ENCODE measurements around the gene SYT2.
"Not testable (repeated sequence)": the region's sequence is repeated elsewhere in the genome, so short reads cannot be mapped to it uniquely, and the experiment has no call there.

SYT2 gene

GRCh38 chr1:202590975-202591411 is 119.3 kb downstream of the SYT2 start:
- DNase-seq (ENCODE audit: low spot score): no peak

GRCh38 chr1:202590126-202590525 is 120.1 kb downstream of the SYT2 start:
- no peak for DNase-seq (ENCODE audit: low spot score)

GRCh38 chr1:202589190-202589930 is 120.9 kb downstream of the SYT2 start:
- no peak for DNase-seq (ENCODE audit: low spot score)

- DNase-seq (ENCODE audit: low spot score): no peak
Measured at GRCh38 chr1:202588503-202589189, 121.6 kb downstream of the SYT2 start.

GRCh38 chr1:202587859-202588485 is 122.3 kb downstream of the SYT2 start:
- no peak for DNase-seq (ENCODE audit: low spot score)

- DNase-seq (ENCODE audit: low spot score): no peak
Measured at GRCh38 chr1:202586871-202587270, 123.4 kb downstream of the SYT2 start.

GRCh38 chr1:202586018-202586821 is 124.0 kb downstream of the SYT2 start:
- peak; percentile 64 for DNase-seq (ENCODE audit: low spot score)

- no peak for DNase-seq (ENCODE audit: low spot score)
Measured at GRCh38 chr1:202585590-202585933, 124.7 kb downstream of the SYT2 start.

GRCh38 chr1:202584707-202585589 is 125.3 kb downstream of the SYT2 start:
- no peak for DNase-seq (ENCODE audit: low spot score)

- not testable (repeated sequence) for DNase-seq (ENCODE audit: low spot score)
Measured at GRCh38 chr1:202582350-202582749, 127.9 kb downstream of the SYT2 start.

- DNase-seq (ENCODE audit: low spot score): no peak
Measured at GRCh38 chr1:202580619-202581018, 129.6 kb downstream of the SYT2 start.

GRCh38 chr1:202579806-202580205 is 130.4 kb downstream of the SYT2 start:
- DNase-seq (ENCODE audit: low spot score): no peak

GRCh38 chr1:202578565-202578964 is 131.7 kb downstream of the SYT2 start:
- no peak for DNase-seq (ENCODE audit: low spot score)

GRCh38 chr1:202578001-202578504 is 132.2 kb downstream of the SYT2 start:
- no peak for DNase-seq (ENCODE audit: low spot score)

- no peak for DNase-seq (ENCODE audit: low spot score)
Measured at GRCh38 chr1:202577381-202577780, 132.9 kb downstream of the SYT2 start.

GRCh38 chr1:202576816-202577215 is 133.4 kb downstream of the SYT2 start:
- peak; percentile 58 for DNase-seq (ENCODE audit: low spot score)

- no peak for DNase-seq (ENCODE audit: low spot score)
Measured at GRCh38 chr1:202575918-202576653, 134.2 kb downstream of the SYT2 start.

- no peak for DNase-seq (ENCODE audit: low spot score)
Measured at GRCh38 chr1:202572867-202573266, 137.4 kb downstream of the SYT2 start.

- DNase-seq (ENCODE audit: low spot score): peak; percentile 69
Measured at GRCh38 chr1:202571719-202572339, 138.4 kb downstream of the SYT2 start.
